A172 (cell line): ENCODE measurements around the gene CHMP6. TPM values are rescaled to one million over a fixed set of nuclear protein-coding genes. Genes with fewer than 3 reads are reported as not detected.

Source experiments
- DNase-seq: peaks from one replicate; pipeline ENCODE4 v3.0.0-alpha.2; 2015; ENCODE audit warnings: low spot score
- total RNA-seq: library from RNA; depleted of rRNA; stranded (reverse); fragments of >200 nt; shearing (Covaris generic); gene quantifications from 2 replicates; pipeline ENCODE4 v1.2.3, GENCODE V29; 2014; rRNA removed

The CHMP6 gene
- 14.4 and 15.1 TPM in 2 replicates for total RNA-seq

GRCh38 chr17:80991645-80992076, at the start of gene CHMP6:
CHMP6 (plus strand) TSS chr17:80991841; CDS start chr17:80991919, 78 bp downstream.
- no peak for DNase-seq

- peak; percentile 76 for DNase-seq
Measured at GRCh38 chr17:80942423-80943345, 49.0 kb upstream of the CHMP6 start.

- DNase-seq, result no peak
Measured at GRCh38 chr17:80943346-80944145, 48.1 kb upstream of the CHMP6 start.

DNA sequence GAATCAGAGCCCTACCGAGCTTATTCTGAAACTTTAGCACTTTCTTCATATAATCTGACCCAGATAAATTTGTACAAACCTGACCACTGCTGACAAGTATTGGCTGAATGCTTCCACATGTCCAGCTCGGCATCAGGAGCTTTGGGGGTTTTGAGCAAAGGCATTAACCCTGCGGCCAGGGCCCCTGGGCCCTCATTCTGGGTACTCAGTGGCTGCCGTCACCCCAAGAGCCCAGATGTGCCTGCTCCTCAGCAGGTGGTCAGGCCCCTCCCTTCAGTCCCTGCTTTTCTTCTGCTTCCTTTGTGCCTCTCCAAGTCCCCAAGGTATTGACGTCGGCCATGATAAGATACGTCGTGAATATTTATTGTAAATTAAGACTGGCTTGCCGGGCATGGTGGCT, 47.3 kb upstream of the CHMP6 start:
- DNase-seq, result no peak

DNA sequence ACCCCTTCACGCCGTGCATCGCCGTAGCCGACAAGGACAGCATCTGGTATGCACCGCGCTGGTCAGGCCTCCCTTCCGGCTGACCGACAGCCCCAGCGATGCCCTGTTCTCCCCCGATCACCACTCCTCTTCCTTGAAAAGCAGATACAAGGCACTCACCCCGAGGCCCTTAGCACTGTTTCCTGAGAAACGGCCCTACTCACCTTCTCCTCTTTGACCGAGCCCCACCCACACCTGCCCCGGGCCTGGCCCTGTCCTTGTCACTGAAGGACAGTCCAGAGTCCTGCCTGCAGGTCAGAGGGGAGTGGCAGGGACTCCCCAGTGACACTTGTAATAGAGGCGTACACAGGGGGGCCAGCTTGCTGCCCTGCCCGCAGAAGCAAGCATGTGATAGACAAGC, 45.9 kb upstream of the CHMP6 start:
- no peak for DNase-seq

- no peak for DNase-seq
Measured at GRCh38 chr17:80946449-80946848, 45.2 kb upstream of the CHMP6 start.

GRCh38 chr17:80947200-80947940, 44.3 kb upstream of the CHMP6 start:
- DNase-seq, result no peak

DNA sequence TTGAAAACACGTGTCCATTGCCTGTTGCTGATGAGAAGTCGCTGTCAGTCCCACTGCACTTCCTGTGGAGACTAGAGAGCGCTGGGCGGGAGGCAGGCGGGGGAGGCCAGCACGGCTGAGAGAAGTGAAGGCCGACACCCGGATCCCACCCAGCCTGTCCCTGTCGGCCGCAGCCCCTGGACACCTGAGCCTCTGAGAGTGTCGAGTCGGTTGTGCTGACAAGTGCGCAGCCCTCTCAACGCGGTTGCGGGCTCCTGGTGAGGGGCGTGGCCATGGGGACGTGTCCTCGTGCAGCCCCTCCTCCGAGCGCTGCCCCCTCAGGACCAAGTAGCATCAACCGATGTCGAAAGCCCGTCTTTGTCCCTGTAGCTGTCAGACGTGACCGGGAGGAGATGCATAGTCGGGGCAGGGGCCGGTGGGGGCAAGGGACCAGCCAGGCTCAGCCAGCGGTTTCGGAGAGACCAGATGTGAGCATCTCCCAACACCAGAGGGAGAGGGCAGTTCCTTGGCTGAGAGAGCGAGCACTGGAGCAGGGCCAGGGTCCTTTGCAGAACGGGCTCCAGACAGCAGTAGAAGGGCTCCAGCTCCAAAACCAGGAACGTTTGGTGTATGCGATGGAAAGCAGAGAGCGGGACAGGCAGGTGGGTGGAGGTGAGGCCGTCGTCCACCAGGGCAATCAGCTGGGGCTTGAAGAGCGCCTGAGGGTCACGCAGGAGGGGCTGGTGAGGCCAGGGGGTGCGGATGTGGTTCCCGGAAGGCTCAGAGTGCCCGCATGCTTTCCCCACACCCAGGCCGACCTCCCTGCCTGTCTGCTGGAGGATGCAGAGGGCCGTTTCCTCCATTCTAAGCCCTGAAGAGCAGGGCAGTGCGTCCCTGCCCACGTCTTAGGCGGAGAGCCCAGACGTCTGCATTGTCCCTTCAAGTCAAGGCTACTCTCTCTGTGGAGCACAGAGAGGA, 43.3 kb upstream of the CHMP6 start:
- no peak for DNase-seq

- peak; percentile 32 for DNase-seq
Measured at GRCh38 chr17:80948976-80949450, 42.6 kb upstream of the CHMP6 start.

GRCh38 chr17:80949451-80950421, 41.9 kb upstream of the CHMP6 start:
- DNase-seq, result no peak

DNA sequence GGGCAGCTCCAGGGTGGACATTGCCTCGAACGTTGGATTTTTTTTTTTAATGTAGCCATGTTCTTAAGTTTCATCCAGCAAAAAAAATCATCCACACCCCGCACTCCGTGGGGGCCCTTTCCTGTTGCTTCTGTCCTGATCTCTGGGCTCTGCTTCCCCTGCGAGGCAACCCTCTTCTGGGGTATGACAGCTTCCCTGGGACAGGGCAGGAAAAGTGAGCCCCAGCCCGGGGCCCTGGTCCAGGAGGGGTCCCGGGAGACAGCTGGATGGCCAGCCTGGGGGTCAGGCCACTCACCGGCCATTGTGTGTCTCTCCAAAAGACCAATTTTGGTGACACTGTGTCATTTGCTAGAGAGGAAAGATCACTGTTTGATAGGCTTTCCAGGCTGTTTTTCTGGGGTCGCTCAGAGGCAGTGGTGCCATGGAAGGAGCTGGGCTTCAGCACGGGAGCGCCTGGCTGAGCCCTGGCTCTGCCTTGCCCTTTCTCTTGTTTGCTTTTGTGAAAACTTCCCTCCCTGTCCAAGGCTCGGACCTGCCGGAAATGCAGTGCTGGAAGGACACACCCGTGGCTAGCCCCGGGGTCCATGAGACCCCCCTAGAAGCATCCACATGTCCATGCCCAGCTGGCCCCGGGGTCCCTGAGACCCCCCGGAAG, 41.0 kb upstream of the CHMP6 start:
- DNase-seq, result no peak

DNA sequence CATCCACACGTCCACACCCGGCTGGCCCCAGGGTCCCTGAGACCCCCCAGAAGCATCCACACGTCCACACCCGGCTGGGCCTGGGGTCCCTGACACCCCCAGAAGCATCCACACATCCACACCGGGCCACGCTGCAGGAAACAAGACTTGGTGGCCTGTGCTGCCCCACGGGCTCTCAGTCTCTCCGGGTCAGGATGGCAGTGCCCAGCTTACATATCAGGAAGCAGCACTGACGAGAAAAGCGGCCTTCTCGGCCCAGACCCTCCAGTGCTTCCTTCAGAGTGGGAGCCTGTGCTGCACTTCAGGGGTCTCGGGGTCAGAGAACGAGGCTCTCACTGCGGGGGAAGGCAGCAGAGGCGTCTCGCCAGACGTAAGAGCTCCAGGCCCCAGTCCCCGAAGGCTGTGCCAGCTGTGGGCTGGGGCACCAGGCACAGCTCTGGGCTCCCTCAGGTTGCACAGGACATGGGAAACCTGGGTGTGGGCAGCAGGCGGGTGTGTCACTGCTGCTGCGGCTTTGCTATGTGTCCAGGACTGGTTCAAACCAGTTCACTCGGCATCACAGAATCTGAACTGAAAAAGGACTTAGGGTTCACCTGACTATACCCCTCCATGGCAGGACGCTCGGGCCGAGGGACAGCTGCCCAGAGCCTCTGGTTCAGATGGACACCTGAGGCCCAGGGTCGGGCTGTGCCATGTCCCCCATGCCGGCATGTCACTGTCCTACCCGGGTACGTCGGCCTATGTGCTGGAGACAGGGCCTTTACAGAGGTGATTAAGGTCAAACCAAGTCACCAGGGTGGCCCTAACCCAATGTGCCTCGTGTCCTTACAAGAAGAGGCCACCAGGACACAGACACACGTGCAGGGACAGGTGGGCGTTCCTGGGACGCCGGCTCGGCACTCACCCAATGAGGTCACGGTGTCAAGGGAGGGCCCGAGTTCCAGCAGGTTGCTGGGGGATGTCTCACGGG, 40.2 kb upstream of the CHMP6 start:
- no peak for DNase-seq

DNA sequence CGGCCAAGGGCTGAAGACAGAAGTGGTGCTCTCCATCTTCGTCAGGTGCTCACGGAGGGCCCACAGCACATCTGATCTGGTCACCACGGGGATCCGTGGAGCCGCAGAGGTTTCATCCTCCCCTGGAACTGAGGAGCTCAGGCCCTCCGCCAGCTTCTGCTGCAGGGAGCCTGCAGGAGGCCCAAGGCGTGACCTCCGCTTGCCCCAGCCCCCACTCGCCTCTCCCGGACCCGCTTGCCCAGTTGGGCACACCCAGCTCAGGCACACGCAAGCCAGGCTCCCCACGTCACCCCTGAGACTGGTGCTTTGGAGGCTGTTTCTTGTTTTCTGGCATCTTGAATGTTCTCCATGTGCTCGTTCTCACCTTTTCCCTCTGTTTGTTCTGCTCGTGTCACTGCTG, 39.4 kb upstream of the CHMP6 start:
- no peak for DNase-seq

DNA sequence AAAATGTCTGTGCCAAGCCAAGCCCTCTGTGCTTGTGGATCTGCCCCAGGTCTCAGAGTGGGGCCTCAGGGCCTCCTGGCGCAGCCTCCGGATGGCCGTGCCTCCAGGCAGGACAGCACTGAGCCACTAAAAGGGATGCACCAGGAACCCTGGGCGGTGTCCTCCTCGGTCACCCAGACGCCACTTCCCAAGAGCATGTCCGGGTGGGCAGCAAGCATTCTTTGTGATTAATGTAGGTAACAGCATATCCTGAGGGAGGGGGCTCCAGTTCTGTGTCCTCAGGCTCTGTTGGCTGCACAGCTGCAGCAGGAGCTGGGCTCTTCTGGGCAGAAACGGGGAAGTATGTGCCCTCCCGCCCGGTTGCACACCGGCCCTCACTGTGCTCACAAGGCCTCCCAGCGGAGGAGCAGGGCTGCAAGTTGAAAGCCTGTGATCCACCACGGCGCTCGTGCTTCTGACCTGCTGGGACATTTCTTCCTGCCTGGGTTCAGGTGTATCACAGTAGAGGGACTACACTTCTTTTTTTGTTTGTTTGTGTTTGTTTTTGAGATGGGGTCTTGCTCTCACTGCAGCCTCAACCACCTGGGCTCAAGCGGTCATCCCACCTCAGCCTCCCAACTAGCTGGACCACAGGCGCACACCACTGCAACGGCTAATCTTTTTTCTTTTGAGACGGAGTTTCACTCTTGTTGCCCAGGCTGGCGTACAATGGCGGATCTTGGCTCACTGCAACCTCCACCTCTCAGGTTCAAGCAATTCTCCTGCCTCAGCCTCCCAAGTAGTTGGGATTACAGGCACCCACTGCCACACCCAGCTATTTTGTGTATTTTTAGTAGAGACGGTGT, 37.9 kb upstream of the CHMP6 start:
- no peak for DNase-seq

GRCh38 chr17:80955078-80955477, 36.6 kb upstream of the CHMP6 start:
- no peak for DNase-seq

DNA sequence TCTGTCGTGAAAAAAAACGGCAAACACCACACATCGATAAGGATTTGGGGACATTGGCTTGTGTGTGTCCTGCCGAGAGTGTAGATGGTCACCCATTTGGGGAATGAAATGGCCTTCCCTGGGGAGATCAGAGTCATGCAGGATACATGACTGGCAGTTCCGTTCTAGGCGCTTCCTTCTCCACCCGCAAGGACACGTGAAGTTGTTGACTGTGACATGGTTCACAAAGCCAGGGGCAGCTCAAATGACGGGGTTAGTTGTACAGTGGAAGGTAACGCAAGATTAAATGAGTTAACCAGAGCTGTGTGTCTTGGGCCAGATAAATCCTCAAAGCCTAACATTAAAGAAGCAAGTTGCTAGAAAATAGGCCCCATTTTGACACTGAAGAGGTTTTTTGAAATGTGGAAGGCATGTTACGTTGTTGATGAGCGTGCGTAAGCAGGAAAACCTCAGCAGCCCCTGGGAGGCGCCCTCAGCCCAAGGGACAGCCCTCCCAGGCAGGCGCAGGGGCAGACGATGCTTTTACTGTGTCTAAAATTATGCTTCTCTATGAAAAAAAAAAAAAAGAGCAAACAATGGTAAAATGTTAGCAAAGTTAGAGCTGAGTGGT, 35.9 kb upstream of the CHMP6 start:
- DNase-seq, result no peak
